GM13976 (cell line): ENCODE measurements around the gene PDCL3.

ENCODE experiments used
- DNase-seq: peaks from one replicate; pipeline ENCODE4 v3.0.0; 2012; ENCODE audit warnings: low spot score
- CTCF ChIP-seq: IDR thresholded peaks from 2 replicates; pipeline ENCODE4 v1.5.1; 2012; ENCODE audit warnings: borderline replicate concordance, mild to moderate bottlenecking; ENCODE audit not compliant: insufficient read depth; ENCODE audit errors: extremely low read depth, missing control alignments, control extremely low read depth
- in situ Hi-C: fragments of 300-500 bp; cut with MboI; formaldehyde crosslinking; loops from one replicate; pipeline ENCODE4 v1.12.0; 2022; ENCODE audit warnings: low sequenced_read_pairs, mixed read lengths, inconsistent platforms; ENCODE audit not compliant: unreplicated experiment

Gene PDCL3

GRCh38 chr2:100548771-100549170 lies 14.0 kb upstream of the PDCL3 start:
- DNase-seq = no peak
- TF ChIP-seq CTCF = no peak
- in situ Hi-C loops = no loop called here

- TF ChIP-seq CTCF = no peak
- no peak for DNase-seq
- in situ Hi-C loops = no loop called here
Measured at GRCh38 chr2:100551303-100551702, 11.5 kb upstream of the PDCL3 start.

GRCh38 chr2:100554798-100555407 lies 7.9 kb upstream of the PDCL3 start:
- DNase-seq = no peak
- TF ChIP-seq CTCF = no peak
- in situ Hi-C loops = no loop called here

GRCh38 chr2:100556746-100557145 lies 6.0 kb upstream of the PDCL3 start:
- in situ Hi-C loops = no loop called here
- DNase-seq = no peak
- no peak for TF ChIP-seq CTCF

GRCh38 chr2:100560216-100560830 lies 2.5 kb upstream of the PDCL3 start:
- in situ Hi-C loops = no loop called here
- no peak for DNase-seq
- TF ChIP-seq CTCF = no peak

- no peak for DNase-seq
- TF ChIP-seq CTCF = no peak
- in situ Hi-C loops = no loop called here
Measured at GRCh38 chr2:100561191-100561590, 1.6 kb upstream of the PDCL3 start.
